Ovary (tissue), 3 donors: Measurements from ENCODE around the gene USP17L28.
"Not testable (repeated sequence)": the region's sequence is repeated elsewhere in the genome, so short reads cannot be mapped to it uniquely, and the experiment has no call there.

ENCODE experiments used
- EP300 ChIP-seq: sonication (generic); formaldehyde crosslinking; IDR thresholded peaks from one replicate; pipeline ENCODE4 v1.6.1; 2017; ENCODE audit warnings: antibody characterized with exemption
- TF ChIP-seq, protein P1 (sequence below), 3 donors: fragments of 450-650 bp in 2 of 3; fragments of 200-600 bp in 1 of 3; IDR thresholded peaks; one replicate each; pipeline versions ENCODE4 v1.5.1 to v1.8.0; 2016 to 2022; ENCODE audit warnings: antibody characterized with exemption in 3 of 3, mild to moderate bottlenecking in 1 of 3
- donor health status: DM: no; HTN: no; CAD: no.

DNA sequence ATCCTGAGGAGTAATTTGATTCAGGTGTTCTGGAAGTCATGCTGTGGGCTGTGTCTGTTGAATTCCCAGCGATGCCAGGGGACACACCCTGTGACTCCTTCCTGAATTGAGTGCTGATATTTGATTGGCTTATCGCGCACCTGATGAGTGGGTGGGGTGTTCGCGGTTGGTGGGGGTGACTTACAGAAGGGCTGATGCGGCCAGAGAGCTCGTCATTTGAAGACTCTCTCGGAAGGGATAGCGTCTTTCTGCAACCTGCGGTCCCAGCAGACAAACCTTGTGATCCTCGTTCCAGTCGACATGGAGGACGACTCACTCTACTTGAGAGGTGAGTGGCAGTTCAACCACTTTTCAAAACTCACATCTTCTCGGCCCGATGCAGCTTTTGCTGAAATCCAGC lies 14.1 kb downstream of the USP17L28 start, which contains the start of gene USP17L30:
- TF ChIP-seq, protein P1, sequence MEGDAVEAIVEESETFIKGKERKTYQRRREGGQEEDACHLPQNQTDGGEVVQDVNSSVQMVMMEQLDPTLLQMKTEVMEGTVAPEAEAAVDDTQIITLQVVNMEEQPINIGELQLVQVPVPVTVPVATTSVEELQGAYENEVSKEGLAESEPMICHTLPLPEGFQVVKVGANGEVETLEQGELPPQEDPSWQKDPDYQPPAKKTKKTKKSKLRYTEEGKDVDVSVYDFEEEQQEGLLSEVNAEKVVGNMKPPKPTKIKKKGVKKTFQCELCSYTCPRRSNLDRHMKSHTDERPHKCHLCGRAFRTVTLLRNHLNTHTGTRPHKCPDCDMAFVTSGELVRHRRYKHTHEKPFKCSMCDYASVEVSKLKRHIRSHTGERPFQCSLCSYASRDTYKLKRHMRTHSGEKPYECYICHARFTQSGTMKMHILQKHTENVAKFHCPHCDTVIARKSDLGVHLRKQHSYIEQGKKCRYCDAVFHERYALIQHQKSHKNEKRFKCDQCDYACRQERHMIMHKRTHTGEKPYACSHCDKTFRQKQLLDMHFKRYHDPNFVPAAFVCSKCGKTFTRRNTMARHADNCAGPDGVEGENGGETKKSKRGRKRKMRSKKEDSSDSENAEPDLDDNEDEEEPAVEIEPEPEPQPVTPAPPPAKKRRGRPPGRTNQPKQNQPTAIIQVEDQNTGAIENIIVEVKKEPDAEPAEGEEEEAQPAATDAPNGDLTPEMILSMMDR (IDR thresholded peaks at IDR 0.05): not testable (repeated sequence)
- TF ChIP-seq EP300: not testable (repeated sequence)
